ENCODE measurements around the gene SAMD7. TPM values are rescaled to one million over a fixed set of nuclear protein-coding genes. Genes with fewer than 3 reads are reported as not detected.

SAMD7 gene, protein sequence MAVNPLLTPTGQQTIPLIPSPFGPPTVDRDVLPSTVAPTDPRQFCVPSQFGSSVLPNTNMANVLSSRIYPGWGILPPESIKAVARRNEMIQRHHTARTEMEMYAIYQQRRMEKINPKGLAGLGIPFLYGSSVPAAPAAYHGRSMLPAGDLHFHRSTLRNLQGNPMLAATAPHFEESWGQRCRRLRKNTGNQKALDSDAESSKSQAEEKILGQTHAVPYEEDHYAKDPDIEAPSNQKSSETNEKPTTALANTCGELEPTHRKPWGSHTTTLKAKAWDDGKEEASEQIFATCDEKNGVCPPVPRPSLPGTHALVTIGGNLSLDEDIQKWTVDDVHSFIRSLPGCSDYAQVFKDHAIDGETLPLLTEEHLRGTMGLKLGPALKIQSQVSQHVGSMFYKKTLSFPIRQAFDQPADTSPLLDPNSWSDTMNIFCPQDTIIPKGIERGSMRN
- total RNA-seq = not detected

DNA sequence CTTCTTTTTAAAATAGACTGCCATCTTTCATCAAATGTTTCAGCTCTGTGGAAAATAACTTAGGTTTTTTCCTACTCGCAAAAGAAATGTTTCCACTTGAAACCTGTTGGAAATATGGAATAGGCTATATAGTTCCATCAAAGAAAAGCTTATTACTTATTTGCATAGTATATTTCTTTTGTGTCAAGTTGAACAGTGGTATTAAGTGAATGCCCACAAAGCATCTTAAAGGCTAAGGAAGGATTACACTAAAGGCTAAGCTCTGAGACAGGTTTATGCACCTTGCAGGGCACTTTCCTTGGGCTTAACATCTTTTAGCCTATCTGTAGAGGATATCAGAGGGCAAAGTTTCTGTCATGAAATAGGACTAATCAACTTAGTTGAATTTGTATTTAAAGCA, at the start of gene SAMD7:
TSS of gene SAMD7 (plus strand) at position 301 of the 400 bp plus-strand sequence. CDS start 7,927 bp downstream, outside the sequence.
- no peaks in the 10 kb centered on the region for H3K36me3 Mint-ChIP-seq
- H3K4me3 Mint-ChIP-seq = no peak within 1 kb of the TSS
- no peaks in the 10 kb centered on the region for H3K4me1 Mint-ChIP-seq
- H3K27ac Mint-ChIP-seq = no peak within 1 kb of the TSS
- no peak for DNase-seq
- H3K27me3 Mint-ChIP-seq = no peaks in the 10 kb centered on the region
- H3K9me3 Mint-ChIP-seq = no peaks in the 10 kb centered on the region

DNA sequence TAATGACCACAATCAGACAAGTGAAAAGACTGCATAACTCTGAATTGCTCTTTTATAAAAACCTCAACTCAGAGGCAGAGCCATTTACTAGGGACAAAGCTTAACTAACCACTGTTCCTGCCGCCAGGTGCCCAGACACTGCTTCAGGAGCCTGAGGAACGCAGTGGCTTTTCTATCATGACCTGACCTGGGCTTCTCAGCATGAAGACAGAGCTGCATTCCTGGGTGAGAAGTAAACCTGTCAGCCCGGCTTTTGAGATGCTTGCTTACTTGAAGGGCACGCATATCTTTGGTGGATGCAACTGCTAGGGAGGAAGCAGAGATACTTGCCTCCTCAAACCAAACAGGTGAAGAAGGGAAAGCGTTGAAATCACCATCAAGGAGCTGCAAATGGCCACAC, 49.5 kb upstream of the SAMD7 start:
- H3K36me3 Mint-ChIP-seq = no peaks in the 10 kb centered on the region
- peaks cover 17% of the 10 kb centered on the region for H3K4me1 Mint-ChIP-seq
- peaks cover 3% of the 10 kb centered on the region for H3K27me3 Mint-ChIP-seq
- no peak for DNase-seq
- H3K9me3 Mint-ChIP-seq = no peaks in the 10 kb centered on the region
- H3K4me3 Mint-ChIP-seq = no peak overlapping the region
- no peak overlapping the region for H3K27ac Mint-ChIP-seq

DNA sequence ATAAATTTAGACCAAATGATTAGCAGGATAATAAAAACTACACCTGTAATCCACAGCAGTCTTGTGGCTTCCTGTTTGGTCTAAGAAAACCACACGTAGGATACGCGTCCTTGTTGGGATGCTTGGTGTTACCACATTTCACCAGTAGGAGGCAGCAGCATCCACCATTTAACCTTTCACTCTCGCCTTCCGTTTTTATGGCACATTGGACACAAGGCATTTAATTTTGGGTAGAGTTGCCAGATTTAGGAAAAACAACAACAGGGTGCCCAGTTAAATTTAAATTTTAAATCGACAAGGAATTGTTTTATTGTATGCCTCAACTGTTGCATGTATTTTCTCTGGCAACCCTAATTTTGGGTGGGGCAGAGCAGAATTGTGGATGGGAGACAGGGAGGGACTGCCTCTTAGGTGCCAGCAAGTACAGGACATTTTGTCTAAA, 47.9 kb upstream of the SAMD7 start:
- Mint-ChIP-seq H3K27me3 (peaks cover 3% of the 10 kb centered on the region), H3K4me1 (peaks cover 17% of the 10 kb centered on the region), H3K27ac (no peak overlapping the region), H3K36me3 (no peaks in the 10 kb centered on the region), H3K9me3 (no peaks in the 10 kb centered on the region), H3K4me3 (no peak overlapping the region)
- DNase-seq = peak; percentile 54

DNA sequence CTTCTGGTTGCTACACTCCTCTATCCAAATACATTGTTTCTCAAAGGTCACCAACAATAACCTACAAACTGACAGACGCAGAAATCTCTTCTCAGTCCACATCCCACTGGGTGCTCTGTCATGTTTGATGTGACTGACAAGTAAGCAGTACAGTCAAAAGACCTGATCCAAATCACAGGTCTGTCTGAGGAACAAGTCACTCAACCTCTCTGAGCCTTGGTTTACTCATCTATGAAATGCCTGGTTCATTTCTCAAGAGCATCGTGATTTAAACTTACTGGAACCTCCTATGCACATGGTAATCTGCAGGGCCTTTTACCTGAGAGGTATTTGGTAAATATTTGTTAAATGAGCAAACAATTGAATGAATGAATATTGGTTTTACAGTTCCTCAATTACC, 47.1 kb upstream of the SAMD7 start:
- no peak for DNase-seq
- Mint-ChIP-seq H3K27ac (no peak overlapping the region), H3K36me3 (no peaks in the 10 kb centered on the region), H3K4me1 (peaks cover 17% of the 10 kb centered on the region), H3K4me3 (no peak overlapping the region), H3K9me3 (no peaks in the 10 kb centered on the region), H3K27me3 (peaks cover 3% of the 10 kb centered on the region)

DNA sequence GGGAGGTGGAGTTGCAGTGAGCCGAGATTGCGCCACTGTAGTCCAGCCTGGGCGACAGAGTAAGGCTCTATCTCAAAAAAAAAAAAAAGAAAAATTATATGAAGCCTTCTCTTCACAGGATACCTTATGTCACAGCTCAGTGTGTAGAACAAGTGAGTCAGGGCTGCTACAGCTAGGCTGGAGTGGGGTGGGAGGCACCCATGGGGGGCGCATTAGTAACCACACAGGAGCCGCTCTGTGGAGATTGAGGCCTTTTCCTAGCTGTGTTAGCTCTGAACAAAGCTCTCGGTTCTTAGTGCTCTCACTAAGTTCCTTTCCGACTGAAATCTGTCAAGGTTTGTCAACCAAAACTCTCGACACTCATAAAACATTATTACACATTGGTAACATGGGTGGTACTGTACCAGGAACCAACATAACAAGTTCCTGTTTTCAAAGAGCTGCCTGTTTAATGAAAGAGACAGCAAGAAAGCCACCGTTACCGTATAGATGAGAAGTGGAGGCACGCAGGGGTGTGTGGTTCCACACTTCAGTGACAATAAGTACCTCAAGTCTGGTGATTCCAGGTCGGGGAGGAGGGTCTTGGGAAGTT, 46.1 kb upstream of the SAMD7 start:
- Mint-ChIP-seq H3K4me3 (no peak overlapping the region), H3K27me3 (peaks cover 3% of the 10 kb centered on the region), H3K27ac (peak overlapping the region; percentile 16), H3K36me3 (no peaks in the 10 kb centered on the region), H3K9me3 (no peaks in the 10 kb centered on the region), H3K4me1 (peaks cover 21% of the 10 kb centered on the region)
- peak; percentile 42 for DNase-seq

DNA sequence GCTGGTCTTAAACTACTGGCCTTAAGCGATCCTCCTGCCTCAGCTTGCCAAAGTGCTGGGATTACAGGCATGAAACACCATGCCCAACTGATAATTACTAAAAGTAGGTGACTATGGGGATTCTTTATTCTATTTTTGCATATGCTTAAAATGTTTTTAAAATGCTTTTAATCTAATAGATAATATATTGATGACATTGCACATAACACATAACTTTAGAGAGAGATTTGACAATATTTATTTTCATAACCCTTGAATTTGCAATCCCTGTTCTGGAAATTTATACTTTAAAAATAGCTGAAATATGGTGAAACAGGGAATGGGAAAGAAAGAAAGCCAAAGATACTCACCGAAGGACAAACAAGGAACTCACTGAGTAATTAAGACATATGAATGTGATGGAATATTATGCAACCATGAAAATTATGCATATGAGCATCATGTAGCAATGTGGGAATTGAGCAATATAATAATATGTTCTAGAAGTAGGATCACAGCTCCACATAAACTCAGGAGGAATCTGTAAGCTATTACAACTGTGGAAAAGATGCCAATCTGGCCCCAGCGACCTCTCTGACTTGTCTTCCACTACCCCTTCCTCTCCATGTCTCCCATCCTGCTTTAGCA, 43.7 kb upstream of the SAMD7 start:
- Mint-ChIP-seq H3K9me3 (no peaks in the 10 kb centered on the region), H3K27ac (no peak overlapping the region), H3K27me3 (no peaks in the 10 kb centered on the region), H3K4me3 (no peak overlapping the region), H3K4me1 (peaks cover 31% of the 10 kb centered on the region), H3K36me3 (no peaks in the 10 kb centered on the region)
- no peak for DNase-seq

DNA sequence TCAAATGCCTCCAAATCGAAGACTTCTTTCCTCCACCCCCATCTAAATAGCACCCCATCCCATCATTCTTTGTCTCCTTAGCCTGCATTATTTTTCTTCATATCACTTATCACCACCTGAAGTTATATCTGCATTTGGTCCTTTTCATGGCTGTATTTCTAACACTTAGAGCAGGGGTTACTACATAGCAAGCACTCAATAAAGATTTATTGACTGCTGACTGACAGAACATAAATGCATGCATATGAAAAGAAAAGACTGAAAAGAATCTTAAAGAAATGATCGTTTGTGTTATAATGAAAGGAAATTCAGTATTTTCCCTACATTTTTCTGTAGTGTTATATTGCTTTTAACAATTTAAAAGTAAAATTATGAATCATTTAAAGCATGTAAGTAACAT, 43.0 kb upstream of the SAMD7 start:
- Mint-ChIP-seq H3K4me3 (no peak overlapping the region), H3K27me3 (no peaks in the 10 kb centered on the region), H3K4me1 (peaks cover 31% of the 10 kb centered on the region), H3K27ac (no peak overlapping the region), H3K36me3 (no peaks in the 10 kb centered on the region), H3K9me3 (no peaks in the 10 kb centered on the region)
- no peak for DNase-seq

DNA sequence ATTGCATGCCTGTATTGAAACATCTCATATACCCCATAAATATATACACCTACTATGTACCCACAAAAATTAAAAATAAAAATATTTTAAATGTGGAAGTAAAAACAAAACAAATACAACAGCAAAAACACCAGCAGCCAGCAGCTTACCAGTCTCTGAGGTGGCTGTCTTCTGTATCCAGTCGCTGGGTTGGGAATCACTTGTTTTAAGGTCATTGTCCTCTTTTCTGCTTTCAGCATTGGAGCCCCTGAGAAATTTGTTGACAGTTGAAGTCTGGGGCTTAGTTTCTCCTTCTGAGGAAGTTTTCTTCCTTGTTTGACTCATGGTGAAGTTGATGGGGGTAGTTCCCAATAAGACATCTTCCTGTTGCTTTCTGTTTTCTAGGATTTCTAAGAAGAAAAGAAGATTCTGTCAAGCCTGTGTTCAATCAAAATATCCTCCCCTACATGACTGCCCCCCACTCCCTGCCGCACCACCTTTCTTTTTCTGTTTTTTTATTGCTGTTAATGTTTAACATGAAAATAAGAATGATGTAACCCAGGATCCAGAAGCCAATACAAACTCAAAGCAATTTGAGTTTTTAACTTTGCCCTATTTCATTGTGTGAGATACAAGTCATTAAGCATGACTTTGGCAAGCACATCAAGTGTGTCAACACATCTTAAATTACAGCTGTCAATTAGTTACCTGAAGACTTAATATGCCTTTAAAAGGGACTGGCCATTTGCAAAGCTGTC, 41.7 kb upstream of the SAMD7 start, which contains the start of gene LRRC31:
TSS of gene LRRC31 (minus strand) at position 452 of the 737 bp plus-strand sequence. CDS start at position 324, 128 bp downstream.
- Mint-ChIP-seq H3K27ac (no peak within 1 kb of the TSS), H3K9me3 (peaks cover under 1% of the 10 kb centered on the region), H3K4me1 (peaks cover 23% of the 10 kb centered on the region), H3K36me3 (no peaks in the 10 kb centered on the region), H3K4me3 (no peak within 1 kb of the TSS), H3K27me3 (no peaks in the 10 kb centered on the region)
- no peak for DNase-seq

DNA sequence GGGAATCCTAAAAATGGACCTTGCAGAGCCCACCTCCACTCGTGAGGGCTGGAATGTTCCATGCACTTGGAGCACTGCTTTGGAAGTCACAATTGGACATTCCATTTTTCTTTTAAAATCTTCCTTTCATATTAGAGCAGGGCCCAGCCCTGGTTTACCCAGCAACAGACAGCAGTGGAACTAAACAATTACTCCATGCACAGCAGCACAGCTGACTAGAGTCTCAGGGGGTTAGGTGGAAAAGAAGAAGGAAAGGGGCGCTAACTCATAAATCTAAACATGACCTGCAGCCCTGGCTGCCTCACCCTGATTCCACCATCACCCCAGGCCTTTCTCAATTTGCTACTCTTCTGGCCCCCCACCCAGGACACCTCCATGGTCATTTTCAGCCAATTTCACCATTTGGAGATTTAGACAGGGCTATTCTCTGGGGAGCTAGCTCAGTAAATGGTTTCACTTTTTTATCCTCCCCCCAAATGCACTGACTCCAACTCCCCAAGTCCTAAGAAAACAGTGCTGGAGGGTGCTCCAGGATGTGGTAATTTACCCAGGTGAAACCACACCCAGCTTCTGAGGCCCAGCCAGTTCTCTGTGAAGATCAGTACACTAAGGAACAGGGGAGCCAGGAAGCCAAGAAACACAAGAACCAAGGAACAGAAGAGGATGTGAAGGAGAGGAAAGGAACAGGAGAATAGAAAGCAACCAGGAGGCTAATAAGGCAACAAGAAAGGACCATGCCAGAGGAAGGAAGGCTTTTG, 40.1 kb upstream of the SAMD7 start:
- H3K9me3 Mint-ChIP-seq = peaks cover 3% of the 10 kb centered on the region
- DNase-seq = peak; percentile 12
- H3K4me3 Mint-ChIP-seq = no peak overlapping the region
- no peaks in the 10 kb centered on the region for H3K27me3 Mint-ChIP-seq
- H3K27ac Mint-ChIP-seq = peak overlapping the region; percentile 0
- no peaks in the 10 kb centered on the region for H3K36me3 Mint-ChIP-seq
- peaks cover 14% of the 10 kb centered on the region for H3K4me1 Mint-ChIP-seq

DNA sequence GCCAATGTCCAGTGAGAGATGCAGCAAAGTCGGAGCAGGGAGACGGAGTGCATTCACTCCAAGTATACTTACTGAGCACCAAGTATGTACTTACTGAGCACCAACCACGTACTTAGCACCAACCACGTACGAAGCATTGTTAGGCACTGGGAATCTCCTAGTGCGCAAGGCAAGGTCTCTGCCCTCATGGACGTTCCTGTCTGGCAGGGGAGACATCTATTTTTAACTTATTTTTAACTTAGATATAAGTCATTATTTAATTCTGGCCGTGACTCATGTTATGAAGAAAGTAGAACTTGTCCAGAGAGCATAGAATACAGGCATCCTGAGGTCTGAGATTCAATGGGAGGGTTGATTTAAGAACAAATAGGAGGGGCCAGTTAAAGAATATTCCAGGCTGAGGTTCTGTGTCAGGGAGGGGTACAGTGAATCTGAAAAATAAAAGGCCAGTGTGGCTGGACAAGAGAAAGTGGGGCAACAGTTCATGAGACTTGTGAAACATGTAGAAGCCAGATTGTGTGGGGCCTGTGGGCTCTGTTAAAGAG, 32.3 kb upstream of the SAMD7 start:
- peaks cover 3% of the 10 kb centered on the region for H3K9me3 Mint-ChIP-seq
- no peaks in the 10 kb centered on the region for H3K36me3 Mint-ChIP-seq
- H3K4me1 Mint-ChIP-seq = peaks cover 2% of the 10 kb centered on the region

DNA sequence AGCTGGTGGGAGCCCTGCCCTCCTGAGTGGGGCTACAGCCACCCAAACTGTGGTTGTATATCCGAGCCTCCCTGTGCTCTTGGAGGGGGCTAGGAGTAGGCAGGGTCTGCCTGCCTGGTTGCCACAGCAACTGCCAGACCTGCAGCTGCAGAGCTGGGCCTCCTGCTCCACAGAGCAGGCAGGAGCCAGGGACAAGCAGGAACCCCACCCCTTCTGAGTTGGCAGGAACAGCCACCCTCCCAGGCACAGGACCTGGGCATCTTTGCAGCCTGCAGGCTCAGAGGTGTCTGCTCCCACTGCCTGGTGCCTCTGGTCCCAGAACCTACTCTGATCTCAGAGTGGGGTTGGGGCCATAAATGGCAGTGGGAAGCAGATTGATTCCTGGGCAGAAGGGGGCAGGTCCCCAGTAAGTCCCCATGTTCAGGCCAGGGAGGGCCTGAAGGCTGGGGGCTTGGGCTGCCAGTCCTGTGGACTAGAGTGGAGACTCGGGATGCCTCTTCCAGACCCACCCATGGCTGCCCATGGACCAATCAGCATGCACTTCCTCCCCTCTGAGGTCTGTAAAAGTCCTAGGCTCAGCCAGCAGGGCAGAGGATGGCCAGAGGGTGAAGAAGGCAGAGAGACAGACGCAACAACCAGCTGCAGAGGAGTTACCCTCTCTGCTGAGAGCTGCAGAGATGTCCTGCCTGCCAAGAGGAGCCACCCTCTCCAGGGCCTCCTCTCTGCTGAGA, 31.4 kb upstream of the SAMD7 start:
- no peak overlapping the region for H3K4me3 Mint-ChIP-seq
- DNase-seq = no peak
- peaks cover 2% of the 10 kb centered on the region for H3K4me1 Mint-ChIP-seq
- no peaks in the 10 kb centered on the region for H3K27me3 Mint-ChIP-seq
- H3K36me3 Mint-ChIP-seq = no peaks in the 10 kb centered on the region
- no peak overlapping the region for H3K27ac Mint-ChIP-seq
- H3K9me3 Mint-ChIP-seq = no peaks in the 10 kb centered on the region

More for the DNA sequence above, 32.3 kb upstream of the SAMD7 start:
- Mint-ChIP-seq H3K4me3 (no peak overlapping the region), H3K27ac (no peak overlapping the region), H3K27me3 (no peaks in the 10 kb centered on the region)
- no peak for DNase-seq

DNA sequence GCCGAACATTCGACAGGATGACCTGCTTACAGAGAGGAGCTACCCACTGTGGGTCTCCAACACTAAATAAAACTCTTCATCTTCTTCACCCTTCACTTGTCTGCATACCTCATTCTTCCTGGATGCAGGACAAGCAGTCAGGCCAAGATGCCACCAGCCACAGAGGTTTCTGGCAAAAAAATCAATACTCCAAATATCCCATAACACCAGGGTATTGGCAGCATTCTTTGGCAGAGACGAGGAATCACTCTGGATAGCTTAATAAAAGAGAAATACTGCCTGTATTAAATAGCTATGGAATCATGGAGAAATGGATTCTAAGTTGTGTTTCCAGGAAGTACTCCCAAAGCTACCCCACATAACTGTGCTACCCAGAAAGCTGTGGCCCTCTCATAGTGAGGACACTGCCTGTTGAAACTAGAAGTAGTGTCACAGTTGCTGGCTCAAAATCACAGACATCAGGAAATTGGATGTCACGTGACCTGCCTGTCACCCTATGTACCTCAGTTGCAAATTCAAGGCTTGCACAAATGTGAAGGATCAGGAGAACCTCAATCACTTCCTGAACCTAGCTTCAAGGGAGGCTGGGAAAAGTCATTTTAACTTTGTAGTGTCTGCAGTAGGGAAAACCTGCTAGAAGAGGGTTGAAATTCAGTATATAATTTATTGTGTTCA, 30.7 kb upstream of the SAMD7 start:
- H3K27me3 Mint-ChIP-seq = no peaks in the 10 kb centered on the region
- no peak overlapping the region for H3K27ac Mint-ChIP-seq
- no peaks in the 10 kb centered on the region for H3K9me3 Mint-ChIP-seq
- no peak for DNase-seq
- peaks cover 2% of the 10 kb centered on the region for H3K4me1 Mint-ChIP-seq
- no peak overlapping the region for H3K4me3 Mint-ChIP-seq
- H3K36me3 Mint-ChIP-seq = no peaks in the 10 kb centered on the region

DNA sequence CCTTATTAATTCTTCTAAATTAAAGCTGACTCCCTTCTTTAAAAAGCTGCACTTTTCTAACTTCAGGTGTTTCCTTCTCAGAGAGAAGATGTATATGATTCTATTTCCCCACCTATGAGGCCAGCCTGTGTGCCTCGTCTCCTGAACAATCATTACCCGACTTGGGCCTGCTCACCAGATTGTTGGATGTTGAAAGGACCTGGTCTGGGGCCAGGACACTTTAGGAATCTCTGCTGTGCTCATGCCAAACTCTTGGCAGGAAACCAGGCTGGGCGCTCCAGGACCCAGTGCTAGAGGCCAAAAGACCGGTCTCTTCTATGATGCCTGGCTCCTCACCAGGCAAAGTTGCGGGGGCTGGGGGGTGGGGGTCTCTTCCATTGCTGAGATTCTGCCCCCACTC, 24.7 kb upstream of the SAMD7 start:
- no peak overlapping the region for H3K27ac Mint-ChIP-seq
- DNase-seq = no peak
- H3K36me3 Mint-ChIP-seq = no peaks in the 10 kb centered on the region
- H3K9me3 Mint-ChIP-seq = no peaks in the 10 kb centered on the region
- no peaks in the 10 kb centered on the region for H3K4me1 Mint-ChIP-seq
- H3K27me3 Mint-ChIP-seq = no peaks in the 10 kb centered on the region
- H3K4me3 Mint-ChIP-seq = no peak overlapping the region
